ENCODE data around the gene GCG.

GCG gene

DNA sequence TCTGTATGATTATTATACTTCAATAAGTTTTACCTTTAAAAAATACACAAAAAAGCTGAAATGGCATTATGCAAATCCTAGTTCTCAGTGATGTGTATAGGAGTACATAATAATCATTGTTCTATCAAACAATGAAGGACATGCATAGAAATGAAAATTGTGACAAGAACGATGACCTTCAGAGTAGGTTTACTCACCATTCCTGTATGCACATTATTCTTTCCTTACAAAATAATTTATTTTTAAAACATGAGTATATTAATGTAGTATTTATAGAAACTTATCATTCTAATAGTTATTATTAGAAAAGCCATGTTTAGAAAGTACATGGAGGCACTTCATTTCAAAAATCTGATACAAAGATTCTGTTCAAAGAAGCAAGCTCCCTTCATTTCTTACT, 45.3 kb downstream of the GCG start:
- in situ Hi-C loops (cut with MboI; ENCODE audit: low sequenced_read_pairs): no loop called here

DNA sequence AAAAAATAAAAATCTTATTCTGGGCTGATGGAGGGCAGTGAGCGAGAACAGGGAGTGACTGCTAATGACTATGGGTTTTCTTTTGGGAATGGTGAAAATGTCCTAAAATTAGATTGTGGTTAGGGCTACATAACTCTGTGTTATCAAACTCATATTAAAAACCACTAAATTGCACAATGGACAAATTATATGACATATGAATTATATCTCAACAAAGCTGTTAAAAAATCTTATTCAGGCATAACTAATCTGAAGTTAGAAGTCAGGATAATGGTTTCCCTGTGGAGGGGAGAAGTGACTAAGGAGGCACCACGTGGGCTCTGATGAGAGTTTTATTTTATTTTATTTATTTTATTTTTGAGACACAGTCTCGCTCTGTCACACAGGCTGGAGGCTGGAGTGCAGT, 45.9 kb downstream of the GCG start:
- in situ Hi-C loops (cut with MboI; ENCODE audit: low sequenced_read_pairs): no loop called here

DNA sequence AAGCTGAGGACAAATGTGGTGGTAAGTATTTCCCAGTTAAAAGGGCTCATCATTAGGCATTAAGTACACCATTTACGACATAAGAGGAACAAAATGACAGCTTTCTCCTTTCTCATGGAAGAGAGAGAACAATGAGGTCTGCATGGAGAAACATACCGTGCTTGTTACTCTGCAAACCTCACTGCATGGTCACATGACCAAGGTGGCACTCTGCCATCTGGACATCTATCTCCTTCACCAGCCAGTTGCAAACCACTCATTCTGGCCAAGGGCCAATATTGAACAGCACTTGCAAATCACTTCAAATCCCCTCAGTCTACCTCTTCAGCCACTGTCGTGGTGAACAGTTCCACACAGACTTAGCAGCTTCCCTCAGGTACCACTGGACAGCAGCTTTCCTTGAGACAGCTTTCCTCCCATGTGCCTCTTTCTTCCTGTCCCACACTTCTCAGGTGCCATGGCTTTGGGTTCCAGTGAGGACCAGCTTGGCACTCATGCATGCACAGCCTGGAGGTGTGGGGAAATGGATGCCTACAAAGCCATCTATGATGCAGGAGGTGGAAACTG, 48.5 kb downstream of the GCG start:
- in situ Hi-C loops (cut with MboI; ENCODE audit: low sequenced_read_pairs): no loop called here

DNA sequence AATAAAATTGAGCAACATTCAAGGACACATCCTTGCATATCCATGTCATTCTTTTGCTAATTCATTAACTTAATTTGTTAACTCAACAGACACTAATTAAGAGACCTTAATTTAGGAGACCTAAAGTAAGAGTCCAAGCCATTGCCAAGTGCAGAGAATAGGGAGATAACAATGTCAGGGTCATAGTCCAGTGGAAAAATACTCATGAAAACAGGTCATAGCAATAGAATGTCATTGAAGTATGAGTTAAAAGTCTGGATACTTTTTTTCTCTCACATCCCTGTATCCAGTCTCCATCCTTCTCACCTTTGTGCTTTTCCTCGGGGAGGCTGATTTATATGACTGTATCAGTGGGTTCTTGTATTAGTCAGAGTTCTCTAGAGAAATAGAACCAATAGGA, 51.5 kb downstream of the GCG start:
- in situ Hi-C loops (cut with MboI; ENCODE audit: low sequenced_read_pairs): no loop called here

- in situ Hi-C loops (cut with MboI; ENCODE audit: low sequenced_read_pairs): no loop called here
Observed at GRCh38 chr2:162099836-162100235, 52.2 kb downstream of the GCG start.

Data from HL-60/S4 treated with phorbol 12-myristate 13-acetate at 8.2 ng/mL for 4 days and 3 days (cell line).